B cell (primary cell): ENCODE results near the gene CGRRF1. TPM values are rescaled to one million over a fixed set of nuclear protein-coding genes. Genes with fewer than 3 reads are reported as not detected.
A peak's percentile ranks its signal among the peaks of the same experiment; 100 is the strongest.

Source experiments
- ATAC-seq: fragments of 200-7000 bp; cut with Tn5 transposase; one replicate; pipeline ENCODE4 v1.10.0; 2021; ENCODE audit warnings: low read depth, mild to moderate bottlenecking, moderate number of reproducible peaks, moderate library complexity
- CTCF ChIA-PET: fragments of 350-600 bp; sonication (Branson Sonifier 250); formaldehyde crosslinking; loops from one replicate; lab custom pipeline; 2021; ENCODE audit warnings: antibody characterized with exemption, inconsistent platforms; lab: Charles Lee
- POLR2A ChIA-PET: fragments of 350-600 bp; sonication (Branson Sonifier 250); formaldehyde crosslinking; loops from one replicate; lab custom pipeline; 2021; ENCODE audit warnings: antibody characterized with exemption; lab: Charles Lee
- DNase-seq: peaks from one replicate; pipeline ENCODE4 v3.0.0; 2013
- H2AFZ ChIP-seq: 2 replicates; pipeline ENCODE4 v1.6.1; 2012; ENCODE audit warnings: mild to moderate bottlenecking, low read depth, low read length; ENCODE audit not compliant: insufficient read depth, poor library complexity, severe bottlenecking
- H3K27ac ChIP-seq, 2 donors: 1 replicate in 1 of 2; 2 replicates in 1 of 2; pipeline ENCODE4 v1.5.1; 2012 to 2013; ENCODE audit warnings: low read length in 2 of 2, mild to moderate bottlenecking in 2 of 2, moderate library complexity in 1 of 2
- H3K27me3 ChIP-seq, 4 experiments: fragments of 200-600 bp in 1 of 4; sonication (generic) in 1 of 4; replicated peaks in 1 of 4; 1 replicate in 2 of 4; 2 replicates in 2 of 4; pipeline versions ENCODE4 v1.6.1 to v1.7.0; 2013 to 2016; ENCODE audit warnings: low read length in 3 of 4, mild to moderate bottlenecking in 2 of 4, mixed read lengths in 1 of 4, moderate library complexity in 1 of 4; ENCODE audit not compliant: insufficient read depth in 4 of 4, control insufficient read depth in 3 of 4; ENCODE audit errors: control extremely low read depth in 1 of 4
- H3K36me3 ChIP-seq, 2 experiments: replicated peaks in 1 of 2; 1 replicate in 1 of 2; 2 replicates in 1 of 2; pipeline versions ENCODE4 v1.6.1 to v1.7.1; 2013; ENCODE audit warnings: low read length in 1 of 2; ENCODE audit not compliant: insufficient read depth in 2 of 2, control insufficient read depth in 1 of 2; ENCODE audit errors: control extremely low read depth in 1 of 2, extremely low read depth in 1 of 2
- H3K4me1 ChIP-seq, 2 donors: fragments of 200-600 bp in 1 of 2; sonication (generic) in 1 of 2; 1 replicate in 1 of 2; 2 replicates in 1 of 2; pipeline versions ENCODE4 v1.5.1 to v1.6.1; 2013 to 2017; ENCODE audit warnings: low read length in 2 of 2; ENCODE audit not compliant: control insufficient read depth in 2 of 2, insufficient read depth in 2 of 2
- H3K4me2 ChIP-seq: replicated peaks from 2 replicates; pipeline ENCODE3; 2012; ENCODE audit warnings: mild to moderate bottlenecking, low read depth, low read length; ENCODE audit not compliant: poor library complexity, severe bottlenecking
- H3K4me3 ChIP-seq, 5 experiments: fragments of 200-600 bp in 1 of 5; sonication (generic) in 1 of 5; 1 replicate in 3 of 5; 2 replicates in 2 of 5; pipeline versions ENCODE4 v1.5.1 to v1.7.0; 2011 to 2016; ENCODE audit warnings: low read length in 4 of 5, mild to moderate bottlenecking in 4 of 5, low read depth in 2 of 5, control low read depth in 1 of 5, moderate library complexity in 1 of 5; ENCODE audit not compliant: insufficient read depth in 1 of 5; ENCODE audit errors: control extremely low read depth in 1 of 5, extremely low read depth in 1 of 5
- H3K79me2 ChIP-seq: fragments of 200-600 bp; sonication (generic); one replicate; pipeline ENCODE4 v1.6.0; 2016; ENCODE audit warnings: low read length; ENCODE audit not compliant: control insufficient read depth, insufficient read depth
- H3K9ac ChIP-seq: fragments of 200-600 bp; sonication (generic); 2 replicates; pipeline ENCODE4 v1.6.1; 2017; ENCODE audit warnings: mild to moderate bottlenecking, low read length, moderate library complexity
- H3K9me3 ChIP-seq, 3 donors: one replicate each; pipeline versions ENCODE4 v1.6.1 to v1.7.1; 2013; ENCODE audit warnings: low read length in 2 of 3; ENCODE audit not compliant: control insufficient read depth in 2 of 3, insufficient read depth in 1 of 3; ENCODE audit errors: control extremely low read depth in 1 of 3
- H4K20me1 ChIP-seq: 2 replicates; pipeline ENCODE4 v1.6.0; 2012; ENCODE audit warnings: mild to moderate bottlenecking, low read length; ENCODE audit not compliant: insufficient read depth, control insufficient read depth, poor library complexity, severe bottlenecking
- H3K27ac Mint-ChIP-seq: one replicate; pipeline ENCODE4 v1.8.0; 2021; ENCODE audit warnings: mixed read lengths
- H3K27me3 Mint-ChIP-seq: one replicate; pipeline ENCODE4 v1.8.0; 2021; ENCODE audit warnings: mixed read lengths
- H3K4me1 Mint-ChIP-seq: one replicate; pipeline ENCODE4 v1.8.0; 2021; ENCODE audit warnings: mixed read lengths
- H3K4me3 Mint-ChIP-seq: one replicate; pipeline ENCODE4 v1.8.0; 2021; ENCODE audit warnings: mixed read lengths
- H3K9me3 Mint-ChIP-seq: one replicate; pipeline ENCODE4 v1.8.0; 2022; ENCODE audit warnings: mixed read lengths; ENCODE audit not compliant: insufficient read depth
- EZH2 ChIP-seq: IDR thresholded peaks from 2 replicates; pipeline ENCODE4 v1.6.1; 2012; ENCODE audit warnings: borderline replicate concordance, low read depth, mild to moderate bottlenecking, moderate library complexity, low read length; ENCODE audit not compliant: insufficient read depth, poor library complexity, severe bottlenecking
- WGBS: methylation state at CpG from one replicate; pipeline ENCODE4 v1.1.5; 2013; ENCODE audit warnings: missing lambda C conversion rate; ENCODE audit not compliant: insufficient coverage; 5-methylcytosine and 5-hydroxymethylcytosine counted together
- intact Hi-C: fragments of 100-400 bp; cut with micrococcal nuclease; formaldehyde crosslinking; loops from one replicate; pipeline ENCODE4 v1.10.0; 2022
- polyA plus RNA-seq: library from polyadenylated mRNA; depleted of rRNA; stranded (reverse); fragments of >200 nt; gene quantifications from 2 replicates; pipeline ENCODE4 v1.2.3, GENCODE V29; 2012
- total RNA-seq, 2 donors: library from RNA; stranded (reverse); fragments of 120-200 nt in 1 of 2; gene quantifications; 1 replicate in 1 of 2; 2 replicates in 1 of 2; pipeline versions ENCODE4 v1.2.3 to v1.2.4, GENCODE V29; 2013 to 2022
- TF ChIP-seq, protein P1 (sequence below): fragments of 200-600 bp; IDR thresholded peaks from one replicate; pipeline ENCODE4 v1.8.0; 2022; ENCODE audit warnings: antibody characterized with exemption, mild to moderate bottlenecking

CGRRF1 gene
- total and polyA plus RNA-seq, 2 donors (not counting 1 experiment from before 2014, with no cell fraction given): 10.0 to 15.8 TPM

DNA sequence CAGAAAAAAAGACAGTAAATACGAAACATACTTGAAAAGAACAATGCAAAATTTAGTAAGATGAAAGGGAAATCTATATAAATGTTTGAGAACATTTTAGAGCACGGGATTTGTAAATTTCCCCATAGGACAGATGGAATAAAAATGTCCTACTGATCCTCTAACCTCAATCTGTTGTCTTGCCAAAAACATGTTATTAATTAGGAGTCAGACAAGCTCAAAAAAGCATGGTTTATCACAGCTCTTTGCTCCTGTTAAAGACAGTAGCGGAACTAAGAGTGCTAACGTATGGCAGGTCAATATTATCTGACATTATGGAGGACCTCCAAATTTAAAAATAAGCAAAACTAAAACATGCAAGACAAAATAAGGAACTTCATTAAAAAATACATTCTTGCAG lies 33.8 kb upstream of the CGRRF1 start:
- Mint-ChIP-seq H3K27ac (no peak overlapping the region), H3K9me3 (no peaks in the 10 kb centered on the region), H3K27me3 (no peaks in the 10 kb centered on the region), H3K4me1 (peaks cover 15% of the 10 kb centered on the region), H3K4me3 (no peak overlapping the region)
- Histone ChIP-seq H3K9me3 (no peaks in the 10 kb centered on the region), H3K9ac (no peak overlapping the region), H3K4me2 (no peak overlapping the region), H2AFZ (no peak overlapping the region), H3K4me1 (peaks cover 0 to 3% of the 10 kb centered on the region in 2 donors), H4K20me1 (no peaks in the 10 kb centered on the region), H3K36me3 (peaks cover 2 to 23% of the 10 kb centered on the region in 2 experiments), H3K27ac (no peak overlapping the region), H3K4me3 (no peak overlapping the region), H3K27me3 (no peaks in the 10 kb centered on the region), H3K79me2 (peaks cover 12% of the 10 kb centered on the region)
- ChIA-PET POLR2A (no interaction called here), CTCF (no interaction called here)
- no peak for ATAC-seq
- TF ChIP-seq EZH2: no peak
- TF ChIP-seq, protein P1, sequence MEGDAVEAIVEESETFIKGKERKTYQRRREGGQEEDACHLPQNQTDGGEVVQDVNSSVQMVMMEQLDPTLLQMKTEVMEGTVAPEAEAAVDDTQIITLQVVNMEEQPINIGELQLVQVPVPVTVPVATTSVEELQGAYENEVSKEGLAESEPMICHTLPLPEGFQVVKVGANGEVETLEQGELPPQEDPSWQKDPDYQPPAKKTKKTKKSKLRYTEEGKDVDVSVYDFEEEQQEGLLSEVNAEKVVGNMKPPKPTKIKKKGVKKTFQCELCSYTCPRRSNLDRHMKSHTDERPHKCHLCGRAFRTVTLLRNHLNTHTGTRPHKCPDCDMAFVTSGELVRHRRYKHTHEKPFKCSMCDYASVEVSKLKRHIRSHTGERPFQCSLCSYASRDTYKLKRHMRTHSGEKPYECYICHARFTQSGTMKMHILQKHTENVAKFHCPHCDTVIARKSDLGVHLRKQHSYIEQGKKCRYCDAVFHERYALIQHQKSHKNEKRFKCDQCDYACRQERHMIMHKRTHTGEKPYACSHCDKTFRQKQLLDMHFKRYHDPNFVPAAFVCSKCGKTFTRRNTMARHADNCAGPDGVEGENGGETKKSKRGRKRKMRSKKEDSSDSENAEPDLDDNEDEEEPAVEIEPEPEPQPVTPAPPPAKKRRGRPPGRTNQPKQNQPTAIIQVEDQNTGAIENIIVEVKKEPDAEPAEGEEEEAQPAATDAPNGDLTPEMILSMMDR: no peak
- intact Hi-C loops: no loop called here
- DNase-seq: no peak
- WGBS: 100% methylated on average over 2 of the region's 4 CpGs

DNA sequence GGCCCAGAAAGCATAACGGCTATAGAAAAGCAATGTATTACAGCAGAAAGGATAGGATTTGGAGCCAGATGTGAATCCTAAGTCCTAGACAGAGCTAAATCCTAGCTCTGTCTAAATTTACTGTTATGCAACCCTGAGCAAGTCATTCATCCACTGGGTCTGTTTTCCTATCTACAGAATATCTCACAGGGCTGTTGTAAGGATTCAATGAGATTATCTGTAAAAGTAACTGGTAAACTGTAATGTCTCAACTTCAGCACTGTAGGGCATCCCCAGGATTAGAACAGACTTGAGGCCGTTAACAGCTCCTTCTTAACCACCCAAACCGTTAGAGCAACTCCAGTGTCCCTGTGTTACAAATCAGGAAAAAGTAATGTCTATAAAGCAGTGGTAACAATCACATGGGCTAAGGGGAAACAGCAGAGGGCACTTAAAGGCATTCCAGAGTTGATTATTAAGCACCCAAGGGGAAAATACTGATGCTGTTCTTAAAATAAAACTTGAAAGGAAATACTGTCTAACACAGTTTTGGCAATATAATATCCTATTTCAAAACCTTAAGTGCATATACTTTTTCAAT lies 31.0 kb upstream of the CGRRF1 start:
- Histone ChIP-seq H3K27ac (no peak overlapping the region), H2AFZ (no peak overlapping the region), H4K20me1 (no peaks in the 10 kb centered on the region), H3K9ac (no peak overlapping the region), H3K4me2 (no peak overlapping the region), H3K79me2 (peaks cover 28% of the 10 kb centered on the region), H3K27me3 (no peaks in the 10 kb centered on the region), H3K4me1 (peaks cover 15 to 21% of the 10 kb centered on the region in 2 donors), H3K4me3 (no peak overlapping the region), H3K9me3 (no peaks in the 10 kb centered on the region), H3K36me3 (peaks cover 2 to 35% of the 10 kb centered on the region in 2 experiments)
- 100% methylated on average over 2 of the region's 3 CpGs for WGBS
- POLR2A ChIA-PET: interaction anchor here (0.6 kb wide), 1 partner anchor 10 kb away, joined by 3 read pairs; no protein-coding TSS in a partner anchor
- DNase-seq (no peak), ATAC-seq (no peak)
- peaks cover 35% of the 10 kb centered on the region for H3K4me1 Mint-ChIP-seq
- TF ChIP-seq EZH2: no peak
- TF ChIP-seq, protein P1: no peak
- H3K9me3 Mint-ChIP-seq: no peaks in the 10 kb centered on the region
- intact Hi-C loops: no loop called here
- H3K27ac Mint-ChIP-seq: peak overlapping the region; percentile 23
- H3K27me3 Mint-ChIP-seq: no peaks in the 10 kb centered on the region
- H3K4me3 Mint-ChIP-seq: no peak overlapping the region
- CTCF ChIA-PET: no interaction called here
